NCI-H2196 (cell line): ENCODE results near the gene GRM1.

Experiments used
- DNase-seq: peaks from one replicate; lab custom pipeline; 2025; ENCODE audit not compliant: unreplicated experiment; lab: John Stamatoyannopoulos, UW

GRM1 gene

GRCh38 chr6:146434732-146435390 lies 406.0 kb downstream of the GRM1 start:
- no peak for DNase-seq

- no peak for DNase-seq
These were observed 413.0 kb downstream of the GRM1 start for GRCh38 chr6:146441907-146442306.

- no peak for DNase-seq
These were observed 415.3 kb downstream of the GRM1 start for GRCh38 chr6:146444189-146444588.

GRCh38 chr6:146445233-146445632 lies 416.4 kb downstream of the GRM1 start:
- DNase-seq, result no peak

- DNase-seq, result no peak
These were observed 428.0 kb downstream of the GRM1 start for GRCh38 chr6:146456886-146457285.

- DNase-seq, result no peak
These were observed 432.1 kb downstream of the GRM1 start for GRCh38 chr6:146460941-146461340.

- no peak for DNase-seq
These were observed 441.4 kb downstream of the GRM1 start for GRCh38 chr6:146470091-146470770.

- no peak for DNase-seq
These were observed 444.1 kb downstream of the GRM1 start for GRCh38 chr6:146472918-146473317.

- DNase-seq, result no peak
These were observed 452.7 kb downstream of the GRM1 start for GRCh38 chr6:146481527-146481926.

- no peak for DNase-seq
These were observed 455.5 kb downstream of the GRM1 start for GRCh38 chr6:146484411-146484810.
